B cell (primary cell): ENCODE results near the gene DLD. TPM values are rescaled to one million over a fixed set of nuclear protein-coding genes. Genes with fewer than 3 reads are reported as not detected.

Experiments used
- ATAC-seq: fragments of 200-7000 bp; cut with Tn5 transposase; one replicate; pipeline ENCODE4 v1.10.0; 2021; ENCODE audit warnings: low read depth, mild to moderate bottlenecking, moderate number of reproducible peaks, moderate library complexity
- CTCF ChIA-PET: fragments of 350-600 bp; sonication (Branson Sonifier 250); formaldehyde crosslinking; loops from one replicate; lab custom pipeline; 2021; ENCODE audit warnings: antibody characterized with exemption, inconsistent platforms; lab: Charles Lee
- POLR2A ChIA-PET: fragments of 350-600 bp; sonication (Branson Sonifier 250); formaldehyde crosslinking; loops from one replicate; lab custom pipeline; 2021; ENCODE audit warnings: antibody characterized with exemption; lab: Charles Lee
- DNase-seq: peaks from one replicate; pipeline ENCODE4 v3.0.0; 2013
- H2AFZ ChIP-seq: 2 replicates; pipeline ENCODE4 v1.6.1; 2012; ENCODE audit warnings: mild to moderate bottlenecking, low read depth, low read length; ENCODE audit not compliant: insufficient read depth, poor library complexity, severe bottlenecking
- H3K27ac ChIP-seq, 2 donors: 1 replicate in 1 of 2; 2 replicates in 1 of 2; pipeline ENCODE4 v1.5.1; 2012 to 2013; ENCODE audit warnings: low read length in 2 of 2, mild to moderate bottlenecking in 2 of 2, moderate library complexity in 1 of 2
- H3K27me3 ChIP-seq, 4 experiments: fragments of 200-600 bp in 1 of 4; sonication (generic) in 1 of 4; replicated peaks in 1 of 4; 1 replicate in 2 of 4; 2 replicates in 2 of 4; pipeline versions ENCODE4 v1.6.1 to v1.7.0; 2013 to 2016; ENCODE audit warnings: low read length in 3 of 4, mild to moderate bottlenecking in 2 of 4, mixed read lengths in 1 of 4, moderate library complexity in 1 of 4; ENCODE audit not compliant: insufficient read depth in 4 of 4, control insufficient read depth in 3 of 4; ENCODE audit errors: control extremely low read depth in 1 of 4
- H3K36me3 ChIP-seq, 2 experiments: replicated peaks in 1 of 2; 1 replicate in 1 of 2; 2 replicates in 1 of 2; pipeline versions ENCODE4 v1.6.1 to v1.7.1; 2013; ENCODE audit warnings: low read length in 1 of 2; ENCODE audit not compliant: insufficient read depth in 2 of 2, control insufficient read depth in 1 of 2; ENCODE audit errors: control extremely low read depth in 1 of 2, extremely low read depth in 1 of 2
- H3K4me1 ChIP-seq, 2 donors: fragments of 200-600 bp in 1 of 2; sonication (generic) in 1 of 2; 1 replicate in 1 of 2; 2 replicates in 1 of 2; pipeline versions ENCODE4 v1.5.1 to v1.6.1; 2013 to 2017; ENCODE audit warnings: low read length in 2 of 2; ENCODE audit not compliant: control insufficient read depth in 2 of 2, insufficient read depth in 2 of 2
- H3K4me2 ChIP-seq: replicated peaks from 2 replicates; pipeline ENCODE3; 2012; ENCODE audit warnings: mild to moderate bottlenecking, low read depth, low read length; ENCODE audit not compliant: poor library complexity, severe bottlenecking
- H3K4me3 ChIP-seq, 5 experiments: fragments of 200-600 bp in 1 of 5; sonication (generic) in 1 of 5; 1 replicate in 3 of 5; 2 replicates in 2 of 5; pipeline versions ENCODE4 v1.5.1 to v1.7.0; 2011 to 2016; ENCODE audit warnings: low read length in 4 of 5, mild to moderate bottlenecking in 4 of 5, low read depth in 2 of 5, control low read depth in 1 of 5, moderate library complexity in 1 of 5; ENCODE audit not compliant: insufficient read depth in 1 of 5; ENCODE audit errors: control extremely low read depth in 1 of 5, extremely low read depth in 1 of 5
- H3K79me2 ChIP-seq: fragments of 200-600 bp; sonication (generic); one replicate; pipeline ENCODE4 v1.6.0; 2016; ENCODE audit warnings: low read length; ENCODE audit not compliant: control insufficient read depth, insufficient read depth
- H3K9ac ChIP-seq: fragments of 200-600 bp; sonication (generic); 2 replicates; pipeline ENCODE4 v1.6.1; 2017; ENCODE audit warnings: mild to moderate bottlenecking, low read length, moderate library complexity
- H3K9me3 ChIP-seq, 3 donors: one replicate each; pipeline versions ENCODE4 v1.6.1 to v1.7.1; 2013; ENCODE audit warnings: low read length in 2 of 3; ENCODE audit not compliant: control insufficient read depth in 2 of 3, insufficient read depth in 1 of 3; ENCODE audit errors: control extremely low read depth in 1 of 3
- H4K20me1 ChIP-seq: 2 replicates; pipeline ENCODE4 v1.6.0; 2012; ENCODE audit warnings: mild to moderate bottlenecking, low read length; ENCODE audit not compliant: insufficient read depth, control insufficient read depth, poor library complexity, severe bottlenecking
- H3K27ac Mint-ChIP-seq: one replicate; pipeline ENCODE4 v1.8.0; 2021; ENCODE audit warnings: mixed read lengths
- H3K27me3 Mint-ChIP-seq: one replicate; pipeline ENCODE4 v1.8.0; 2021; ENCODE audit warnings: mixed read lengths
- H3K4me1 Mint-ChIP-seq: one replicate; pipeline ENCODE4 v1.8.0; 2021; ENCODE audit warnings: mixed read lengths
- H3K4me3 Mint-ChIP-seq: one replicate; pipeline ENCODE4 v1.8.0; 2021; ENCODE audit warnings: mixed read lengths
- H3K9me3 Mint-ChIP-seq: one replicate; pipeline ENCODE4 v1.8.0; 2022; ENCODE audit warnings: mixed read lengths; ENCODE audit not compliant: insufficient read depth
- CTCF ChIP-seq: fragments of 200-600 bp; IDR thresholded peaks from one replicate; pipeline ENCODE4 v1.8.0; 2022; ENCODE audit warnings: antibody characterized with exemption, mild to moderate bottlenecking
- EZH2 ChIP-seq: IDR thresholded peaks from 2 replicates; pipeline ENCODE4 v1.6.1; 2012; ENCODE audit warnings: borderline replicate concordance, low read depth, mild to moderate bottlenecking, moderate library complexity, low read length; ENCODE audit not compliant: insufficient read depth, poor library complexity, severe bottlenecking
- whole genome bisulfite sequencing: methylation state at CpG from one replicate; pipeline ENCODE4 v1.1.5; 2013; ENCODE audit warnings: missing lambda C conversion rate; ENCODE audit not compliant: insufficient coverage; 5-methylcytosine and 5-hydroxymethylcytosine counted together
- intact Hi-C: fragments of 100-400 bp; cut with micrococcal nuclease; formaldehyde crosslinking; loops from one replicate; pipeline ENCODE4 v1.10.0; 2022
- polyA minus RNA-seq: library from RNA; depleted of rRNA, polyadenylated mRNA; stranded (reverse); fragments of >200 nt; gene quantifications from 2 replicates; pipeline ENCODE4 v1.2.3, GENCODE V29; 2012
- polyA plus RNA-seq: library from polyadenylated mRNA; depleted of rRNA; stranded (reverse); fragments of >200 nt; gene quantifications from 2 replicates; pipeline ENCODE4 v1.2.3, GENCODE V29; 2012
- total RNA-seq, 2 donors: library from RNA; stranded (reverse); fragments of 120-200 nt in 1 of 2; gene quantifications; 1 replicate in 1 of 2; 2 replicates in 1 of 2; pipeline versions ENCODE4 v1.2.3 to v1.2.4, GENCODE V29; 2013 to 2022

DLD gene
- 47.9 and 48.8 TPM in 2 replicates for total RNA-seq
- total RNA-seq (2013) = 32.1 TPM
- 26.7 and 77.2 TPM in 2 replicates for polyA plus RNA-seq
- polyA minus RNA-seq = 13.4 and 28.3 TPM in 2 replicates

GRCh38 chr7:107890962-107891635 lies at the start of gene DLD:
Gene DLD, plus strand, starts transcription at chr7:107891183. Its CDS starts 68 bp downstream, at chr7:107891251.
- Mint-ChIP-seq H3K4me3 (peak within 1 kb of the TSS; percentile 99), H3K9me3 (no peaks in the 10 kb centered on the region), H3K27ac (peak within 1 kb of the TSS; percentile 97), H3K4me1 (peaks cover 46% of the 10 kb centered on the region), H3K27me3 (peaks cover 4% of the 10 kb centered on the region)
- TF ChIP-seq EZH2 (no peak), CTCF (no peak)
- Histone ChIP-seq H3K9ac (peak within 1 kb of the TSS; percentile 90), H3K36me3 (peaks cover 11 to 20% of the 10 kb centered on the region in 2 experiments), H3K9me3 (no peaks in the 10 kb centered on the region), H3K27ac (peak within 1 kb of the TSS; percentile 91 to 97), H3K79me2 (peaks cover 56% of the 10 kb centered on the region), H3K27me3 (no peaks in the 10 kb centered on the region), H4K20me1 (peaks cover 13% of the 10 kb centered on the region), H3K4me3 (peak within 1 kb of the TSS; percentile 72 to 86 (median 83)), H2AFZ (peak within 1 kb of the TSS; percentile 98), H3K4me1 (peaks cover 9 to 26% of the 10 kb centered on the region in 2 donors), H3K4me2 (peak within 1 kb of the TSS; percentile 87)
- under 1% methylated on average over 52 of the region's 55 CpGs for WGBS
- DNase-seq (peak; percentile 95), ATAC-seq (peak; percentile 98)
- ChIA-PET POLR2A (interaction anchor here (0.7 kb wide), 1 partner anchor 148 kb away, joined by 6 read pairs; no protein-coding TSS in a partner anchor), CTCF (interaction anchor here (4.2 to 4.5 kb wide), 2 partner anchors 12 to 16 kb away, joined by 20 to 36 read pairs; no protein-coding TSS in a partner anchor)
- intact Hi-C loops = loop anchor here (1.0 to 10.0 kb wide), 7 partner anchors 148 to 1292 kb away; partner anchors contain the start of genes COG5, DNAJB9, DUS4L and HBP1

- POLR2A ChIA-PET = no interaction called here
- Histone ChIP-seq H3K4me2 (no peak overlapping the region), H4K20me1 (no peaks in the 10 kb centered on the region), H3K9ac (no peak overlapping the region), H2AFZ (no peak overlapping the region), H3K4me1 (no peaks in the 10 kb centered on the region), H3K79me2 (no peaks in the 10 kb centered on the region), H3K27me3 (no peaks in the 10 kb centered on the region), H3K27ac (no peak overlapping the region), H3K4me3 (no peak overlapping the region), H3K9me3 (peaks cover 0 to 3% (median 0%) of the 10 kb centered on the region in 3 donors), H3K36me3 (no peaks in the 10 kb centered on the region)
- Mint-ChIP-seq H3K4me1 (no peaks in the 10 kb centered on the region), H3K27me3 (peaks cover 12% of the 10 kb centered on the region), H3K27ac (no peak overlapping the region), H3K4me3 (no peak overlapping the region), H3K9me3 (no peaks in the 10 kb centered on the region)
- ATAC-seq = no peak
- CTCF ChIA-PET = no interaction called here
- TF ChIP-seq EZH2 (no peak), CTCF (no peak)
- WGBS = no CpG with 5 or more reads among the region's 3 CpGs
- intact Hi-C loops = no loop called here
- no peak for DNase-seq
Measured at GRCh38 chr7:107842213-107842612, 48.8 kb upstream of the DLD start.
